Gastrocnemius medialis (tissue), 4 donors: ENCODE results near the gene OR6F1.

Source experiments
- CTCF ChIP-seq, 5 experiments: fragments of 450-650 bp in 3 of 5; fragments of 200-600 bp in 2 of 5; sonication (generic) in 2 of 5; IDR thresholded peaks in 4 of 5; conservative IDR thresholded peaks in 1 of 5; 1 replicate in 4 of 5; 2 replicates in 1 of 5; pipeline ENCODE4 v1.5.1; 2016 to 2019; ENCODE audit warnings: antibody characterized with exemption in 5 of 5, mild to moderate bottlenecking in 3 of 5, moderate library complexity in 3 of 5
- POLR2A ChIP-seq, 2 donors: fragments of 450-650 bp; IDR thresholded peaks; one replicate each; pipeline ENCODE4 v1.6.1; 2017; ENCODE audit warnings: antibody characterized with exemption in 2 of 2, mild to moderate bottlenecking in 2 of 2, moderate library complexity in 2 of 2

GRCh38 chr1:247680171-247680570 lies 36.3 kb downstream of the OR6F1 start:
- no peak for TF ChIP-seq CTCF (IDR thresholded peaks at IDR 0.05 in 4 of 5, conservative IDR thresholded peaks at IDR 0.05 in 1 of 5)
- no peak for TF ChIP-seq POLR2A (IDR thresholded peaks at IDR 0.05)
